Dedifferentiated amniotic fluid mesenchymal stem cell (primary cell): ENCODE measurements around the gene FLOT1.

Experiments used
- DNase-seq: peaks from one replicate; pipeline ENCODE4 v3.0.0-alpha.2; 2016; ENCODE audit errors: extremely low spot score

The FLOT1 gene

DNA sequence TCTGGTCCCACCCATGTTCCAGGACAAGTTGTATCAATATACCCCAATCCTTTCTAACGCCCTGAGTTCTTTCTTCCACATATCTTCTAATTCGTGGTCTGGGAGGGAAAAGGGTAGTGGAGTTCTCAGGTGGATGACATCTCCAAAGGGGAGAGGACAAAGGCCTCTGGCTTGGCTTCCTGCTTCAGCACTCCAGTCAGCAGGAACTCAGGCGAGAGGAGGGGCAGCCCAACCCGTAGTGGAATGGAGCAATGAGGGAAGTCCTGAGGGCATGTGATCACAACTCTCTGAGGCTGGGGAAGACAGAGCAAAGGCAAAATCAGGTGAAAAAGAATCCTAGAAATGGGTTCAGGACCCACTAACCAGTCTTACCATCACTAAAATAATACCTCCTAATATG, 42.1 kb downstream of the FLOT1 start:
- DNase-seq: no peak

DNA sequence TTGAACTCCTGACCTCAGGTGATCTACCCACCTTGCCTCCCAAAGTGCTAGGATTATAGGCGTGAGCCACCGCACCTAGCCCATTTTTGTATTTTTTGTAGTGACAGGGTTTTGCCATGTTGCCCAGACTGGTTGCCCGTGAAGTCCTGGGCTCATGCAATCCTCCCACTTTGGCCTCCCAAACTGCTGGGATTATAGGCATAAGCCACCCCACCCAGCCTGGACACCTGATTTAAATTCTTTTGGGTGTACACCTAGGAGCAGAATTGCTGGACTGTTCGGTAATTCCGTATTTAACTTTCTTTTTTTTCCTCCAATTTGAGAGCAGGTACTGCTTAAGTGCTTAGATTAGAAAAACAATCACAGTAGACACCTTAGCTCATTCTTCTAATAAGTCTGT, 46.1 kb downstream of the FLOT1 start:
- DNase-seq: no peak

DNA sequence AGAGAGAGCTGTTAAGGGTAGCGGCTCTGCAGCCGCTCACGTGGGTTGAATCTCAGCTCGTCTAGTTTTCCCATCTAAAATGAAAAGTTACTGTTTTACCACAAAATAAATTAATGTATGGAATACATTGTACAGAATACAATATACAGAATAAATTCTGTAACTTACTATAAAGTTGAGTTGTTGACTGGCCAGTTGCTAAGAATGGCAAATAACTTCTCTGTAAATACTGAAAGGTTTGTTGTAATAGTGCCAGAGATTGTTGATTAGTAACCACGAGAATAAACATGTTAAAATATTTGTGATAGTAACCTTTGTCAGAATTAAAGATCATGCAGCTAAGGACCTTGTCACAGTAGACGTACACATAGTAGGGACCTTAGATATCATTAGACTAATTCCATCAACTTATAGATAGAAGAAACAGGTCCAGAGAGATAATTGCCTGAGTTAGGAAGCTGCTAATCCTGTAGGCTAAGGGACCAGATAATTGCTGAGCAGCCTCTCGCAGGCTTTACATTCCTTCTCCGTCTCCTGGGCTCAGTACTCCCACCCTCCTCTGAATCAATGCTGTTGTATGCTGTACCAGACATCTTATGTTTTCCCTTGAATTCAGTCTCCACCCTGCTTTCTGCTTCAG, 51.2 kb downstream of the FLOT1 start:
- DNase-seq: no peak

DNA sequence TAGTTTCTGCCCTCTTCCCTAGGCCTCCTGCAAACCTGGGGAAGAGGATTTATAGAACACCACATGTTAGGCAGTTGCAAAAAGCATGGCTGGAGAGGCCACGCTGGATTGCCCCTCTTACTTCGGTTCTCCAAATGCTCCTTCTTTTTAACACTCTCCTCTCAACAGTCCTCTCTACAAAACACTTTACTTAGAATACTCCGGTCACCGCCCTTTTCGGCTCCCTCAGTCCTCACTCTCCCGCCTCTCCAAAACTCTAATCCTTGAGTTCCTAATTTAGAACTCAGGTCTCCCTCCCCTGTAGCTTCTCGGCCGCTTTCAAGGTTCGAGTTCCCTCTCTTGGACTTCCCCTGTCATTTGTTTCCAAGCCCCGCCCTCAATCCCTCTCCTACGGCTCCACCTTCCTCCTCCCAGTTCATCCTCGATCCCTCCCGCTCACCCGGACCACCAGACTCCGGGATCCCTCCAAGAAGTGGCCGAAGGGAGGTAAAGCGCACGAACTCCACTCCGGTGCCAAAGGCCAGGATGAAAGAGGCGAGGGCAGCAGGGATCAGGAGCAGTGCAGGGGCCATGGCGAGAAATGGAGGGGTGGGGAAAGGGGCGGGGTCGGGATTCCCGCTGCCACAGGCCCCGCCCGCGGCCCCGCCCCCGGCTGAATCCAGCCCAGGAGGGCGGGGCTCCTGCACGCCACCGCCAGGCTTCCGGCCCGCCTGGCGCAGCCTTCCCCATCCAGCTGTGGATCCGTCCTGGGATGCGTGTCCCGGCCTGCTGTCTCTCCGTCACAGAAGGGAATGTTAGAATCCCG, 51.9 kb downstream of the FLOT1 start, which contains the start of gene NRM:
Gene NRM, minus strand, starts transcription at position 582 of the 805 bp plus-strand sequence. Its CDS starts 10 bp downstream, at position 572.
- peak; percentile 88 for DNase-seq

DNA sequence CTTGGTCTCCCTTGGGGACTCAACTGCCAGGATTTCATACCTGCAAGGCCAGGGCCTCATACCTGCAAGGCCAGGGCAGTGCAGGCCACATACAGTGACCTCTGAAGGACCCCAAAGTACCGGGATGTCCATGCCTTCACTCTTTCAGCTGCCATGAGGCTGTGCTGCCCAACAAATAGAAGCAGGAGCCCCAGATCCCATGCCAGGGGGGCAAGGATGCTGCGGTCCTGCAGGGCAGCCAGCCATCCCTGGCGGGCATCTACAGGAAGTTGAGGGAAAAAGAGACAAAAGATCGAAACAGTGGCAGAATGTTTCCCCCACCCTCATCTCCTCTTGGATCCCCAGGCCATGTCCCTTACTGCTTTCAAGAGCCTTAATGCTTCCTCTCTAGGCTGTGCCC, 52.5 kb downstream of the FLOT1 start:
- DNase-seq: no peak

DNA sequence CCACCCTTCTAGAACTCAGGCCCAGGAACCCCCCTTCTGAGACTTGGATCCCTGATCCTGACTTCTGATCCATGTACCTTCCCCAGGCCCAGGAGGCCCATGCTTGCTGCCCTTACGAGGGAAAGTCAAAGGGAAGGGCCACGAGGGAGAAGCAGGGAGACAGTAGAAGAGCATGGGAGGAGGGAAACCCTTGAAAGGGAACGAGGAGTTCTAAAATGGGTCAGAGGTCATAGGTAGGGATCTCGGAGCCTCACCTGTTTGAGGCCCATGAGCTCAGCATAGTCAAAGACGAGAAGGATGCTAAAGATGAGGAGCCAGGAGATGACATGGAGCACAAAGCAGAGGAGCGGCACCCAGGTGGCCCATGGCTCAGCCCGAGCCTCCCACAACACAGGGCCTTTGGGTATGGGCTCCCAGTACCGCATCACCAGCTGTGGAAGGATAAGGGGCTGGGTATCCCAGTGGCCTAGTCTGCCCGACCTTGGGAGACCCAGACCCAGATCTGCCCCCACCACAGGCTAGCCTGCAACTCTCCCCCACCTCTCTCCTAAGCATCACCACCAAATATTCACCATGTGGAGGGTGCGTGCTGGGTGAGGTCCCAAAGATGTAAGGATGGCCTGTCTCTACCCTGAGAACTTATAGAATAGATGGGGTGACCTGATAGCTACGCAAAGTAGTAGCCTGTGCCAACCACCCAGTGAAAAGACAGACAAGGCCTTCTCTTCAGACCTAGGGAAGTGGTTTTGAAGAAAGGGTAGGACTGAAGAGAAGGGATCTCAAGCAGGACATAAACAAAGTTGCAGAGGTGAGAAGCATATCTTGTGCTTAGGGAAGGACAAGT, 53.2 kb downstream of the FLOT1 start:
- DNase-seq: no peak

DNA sequence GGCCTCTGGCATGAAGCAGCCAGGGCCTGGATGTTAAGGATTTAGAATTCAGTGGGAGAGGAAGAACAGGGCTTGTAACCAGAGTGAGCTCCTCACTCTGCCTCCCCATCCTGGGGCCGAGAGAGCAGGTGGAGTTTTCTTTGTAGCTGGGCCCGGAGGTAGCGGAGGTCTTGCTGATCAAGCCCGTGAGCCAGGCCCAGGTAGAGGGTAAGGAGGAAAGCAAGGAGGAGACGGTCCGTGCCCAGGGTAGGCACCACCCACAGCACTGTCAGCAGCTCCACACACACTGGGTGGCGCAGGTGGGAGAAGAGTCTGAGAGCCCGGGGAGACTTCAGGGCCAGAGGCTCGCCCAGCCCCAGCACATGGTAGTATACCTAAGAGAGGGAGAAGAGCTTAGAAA, 53.9 kb downstream of the FLOT1 start:
- DNase-seq: no peak

DNA sequence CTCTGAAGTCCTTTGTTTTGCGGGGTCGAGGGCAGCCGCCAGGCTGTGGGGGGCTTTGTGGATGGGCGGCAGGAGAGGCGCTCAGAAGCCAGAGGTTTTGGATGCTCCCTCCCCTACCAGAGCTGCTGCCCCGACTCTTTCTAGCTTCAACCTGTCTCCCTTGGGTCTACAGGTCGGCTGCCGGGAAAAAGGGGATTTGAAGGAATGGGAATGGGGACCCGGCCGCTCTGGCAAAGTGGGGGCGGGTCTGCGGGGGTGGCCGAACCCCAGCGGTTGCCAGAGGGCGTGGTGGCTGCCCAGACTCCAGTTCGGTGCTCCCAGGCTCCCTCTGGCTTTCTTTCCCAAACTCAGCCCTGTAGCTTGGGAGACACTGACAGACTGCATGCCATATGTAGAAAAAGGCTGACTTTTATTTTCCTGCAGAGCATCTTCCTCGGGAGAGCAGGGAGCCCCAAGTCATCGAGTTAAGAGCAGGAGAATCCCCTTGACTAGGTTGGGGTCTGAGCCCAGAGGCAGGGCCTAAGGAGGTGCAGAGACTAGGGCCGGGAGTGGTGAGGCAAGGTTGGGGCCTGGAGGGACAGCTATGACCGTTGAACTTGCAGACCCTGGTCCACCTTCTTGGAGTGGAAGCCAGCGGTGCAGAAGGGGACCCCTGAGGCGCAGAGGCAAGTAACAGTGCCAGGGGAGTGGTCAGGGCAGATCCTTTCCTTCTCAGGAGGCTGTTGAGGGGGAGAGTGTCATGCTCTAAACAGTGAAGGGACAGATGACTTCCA, 54.6 kb downstream of the FLOT1 start:
- no peak for DNase-seq

DNA sequence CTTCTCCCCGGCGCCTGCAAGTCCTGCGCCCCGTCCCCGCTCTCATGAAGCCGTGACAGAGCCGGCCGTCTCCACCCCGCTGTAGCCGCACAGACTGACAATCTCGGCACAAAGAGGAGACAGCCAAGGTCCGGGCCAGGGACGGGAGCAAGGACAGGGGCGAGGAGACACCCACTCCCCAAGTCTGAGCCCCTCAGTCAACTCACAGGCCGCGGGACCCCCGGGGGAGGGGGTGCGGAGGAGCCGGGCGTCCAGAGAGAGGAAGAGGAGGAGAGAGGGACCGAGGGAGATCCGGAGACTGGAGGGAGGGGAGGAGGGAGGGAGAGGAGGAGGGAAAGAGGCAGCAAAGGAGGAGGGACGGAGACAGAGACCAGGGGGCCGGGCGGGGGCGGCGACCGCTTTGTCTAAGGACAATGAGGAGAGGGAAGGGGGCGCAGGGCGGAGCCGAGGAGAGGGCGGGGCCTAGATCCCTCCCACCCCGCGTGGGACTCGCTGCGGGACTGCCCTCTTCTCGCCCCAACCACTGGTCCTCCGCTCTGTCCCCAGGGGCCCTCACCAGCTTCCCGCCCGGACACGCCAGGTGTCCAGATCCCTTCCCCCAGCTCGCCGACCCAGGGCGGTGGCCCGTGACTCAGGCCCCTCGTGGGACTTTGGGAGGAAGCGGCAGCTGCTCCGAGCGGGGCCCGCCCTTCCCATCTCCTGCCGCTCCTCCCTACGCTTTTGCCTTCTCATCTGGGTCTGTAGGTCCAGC, 55.4 kb downstream of the FLOT1 start:
- peak; percentile 92 for DNase-seq

DNA sequence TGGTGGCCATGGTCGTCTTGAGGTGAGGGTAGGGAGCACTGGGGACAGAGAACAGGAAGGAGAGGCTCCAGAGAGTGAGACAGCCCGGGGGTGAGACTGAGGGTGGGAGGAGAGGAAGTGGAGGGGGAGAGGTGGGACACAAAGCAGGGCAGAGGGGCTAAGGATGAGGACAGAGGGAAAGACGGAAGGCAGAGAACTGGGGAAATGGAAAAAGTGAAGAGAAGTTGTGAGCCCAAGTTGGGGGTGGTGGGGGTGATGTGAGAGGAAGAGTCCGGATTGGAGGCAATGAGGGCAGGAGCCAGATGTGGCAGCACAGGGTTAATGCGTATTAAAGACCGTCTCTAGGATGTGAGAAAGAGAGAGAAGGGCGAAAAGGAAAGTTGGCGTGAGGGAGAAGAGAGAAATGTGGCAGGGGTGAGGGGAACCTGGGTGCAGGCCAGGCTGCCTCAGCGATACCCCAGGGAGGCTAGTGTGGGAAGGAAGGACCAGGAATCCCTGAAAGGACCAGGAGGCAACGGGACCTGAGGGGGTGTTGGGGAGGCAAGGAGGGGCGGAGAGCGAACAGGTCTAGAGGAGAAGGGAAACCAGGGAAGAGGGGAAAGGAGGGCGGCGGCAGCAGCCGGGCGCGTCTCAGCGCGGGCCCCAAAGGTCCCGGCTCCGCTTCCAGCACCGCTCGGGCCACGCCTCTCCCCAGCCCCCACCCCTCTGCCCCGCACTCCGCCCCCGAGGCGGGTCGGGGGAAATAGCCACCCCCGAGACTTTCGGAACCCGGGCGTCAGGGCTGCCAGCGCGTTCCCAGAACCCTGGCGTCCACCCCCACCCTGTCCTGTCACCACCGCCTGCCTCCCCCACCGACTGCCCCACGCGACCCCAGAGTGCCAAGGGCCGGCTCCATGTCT, 56.2 kb downstream of the FLOT1 start, which contains the start of gene PPP1R18:
Gene PPP1R18, minus strand, starts transcription at position 637 of the 899 bp plus-strand sequence. Its CDS starts 627 bp downstream, at position 10.
- DNase-seq: no peak

DNA sequence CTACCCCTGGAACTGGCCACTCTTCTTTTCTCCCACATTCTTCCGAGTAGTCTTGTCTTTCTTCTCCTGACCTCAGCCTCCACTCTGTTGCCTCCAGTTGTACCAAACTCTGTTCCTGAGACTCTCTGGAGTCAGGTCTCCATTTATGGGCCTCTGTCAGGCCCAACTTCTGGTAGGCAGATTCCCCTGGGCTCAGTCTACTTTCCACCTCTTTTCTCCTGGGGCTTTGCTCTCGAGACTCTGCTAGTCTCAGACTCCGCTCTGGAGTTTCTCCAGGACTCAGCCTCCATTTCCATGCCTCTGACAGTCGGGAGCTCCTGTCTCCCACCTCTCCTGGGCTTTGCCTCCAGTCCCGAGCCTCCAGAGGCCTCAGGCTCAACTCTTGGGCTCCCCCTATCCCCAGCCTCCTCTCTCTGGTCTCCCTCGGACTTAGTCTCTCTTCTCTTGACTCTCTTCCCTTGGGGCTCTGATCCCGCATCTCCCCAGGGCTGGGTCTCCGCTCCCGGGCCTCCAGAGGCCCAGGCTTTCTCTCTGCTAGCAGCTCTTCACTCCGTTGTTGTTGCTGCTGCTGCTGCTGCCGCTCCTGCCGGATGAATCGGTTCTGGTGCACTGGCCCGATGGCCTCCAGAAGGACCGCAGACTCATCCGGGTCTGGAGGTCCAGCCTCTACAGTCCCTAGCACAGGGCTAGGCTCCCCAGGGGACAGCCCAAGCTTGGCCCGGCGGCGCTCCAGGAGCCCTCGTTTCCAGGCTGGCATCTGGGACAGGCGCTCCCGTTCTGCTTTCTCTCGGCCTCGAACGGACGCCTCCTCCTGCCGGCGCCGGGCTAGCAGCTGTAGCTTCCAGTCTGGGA, 57.1 kb downstream of the FLOT1 start:
- no peak for DNase-seq

DNA sequence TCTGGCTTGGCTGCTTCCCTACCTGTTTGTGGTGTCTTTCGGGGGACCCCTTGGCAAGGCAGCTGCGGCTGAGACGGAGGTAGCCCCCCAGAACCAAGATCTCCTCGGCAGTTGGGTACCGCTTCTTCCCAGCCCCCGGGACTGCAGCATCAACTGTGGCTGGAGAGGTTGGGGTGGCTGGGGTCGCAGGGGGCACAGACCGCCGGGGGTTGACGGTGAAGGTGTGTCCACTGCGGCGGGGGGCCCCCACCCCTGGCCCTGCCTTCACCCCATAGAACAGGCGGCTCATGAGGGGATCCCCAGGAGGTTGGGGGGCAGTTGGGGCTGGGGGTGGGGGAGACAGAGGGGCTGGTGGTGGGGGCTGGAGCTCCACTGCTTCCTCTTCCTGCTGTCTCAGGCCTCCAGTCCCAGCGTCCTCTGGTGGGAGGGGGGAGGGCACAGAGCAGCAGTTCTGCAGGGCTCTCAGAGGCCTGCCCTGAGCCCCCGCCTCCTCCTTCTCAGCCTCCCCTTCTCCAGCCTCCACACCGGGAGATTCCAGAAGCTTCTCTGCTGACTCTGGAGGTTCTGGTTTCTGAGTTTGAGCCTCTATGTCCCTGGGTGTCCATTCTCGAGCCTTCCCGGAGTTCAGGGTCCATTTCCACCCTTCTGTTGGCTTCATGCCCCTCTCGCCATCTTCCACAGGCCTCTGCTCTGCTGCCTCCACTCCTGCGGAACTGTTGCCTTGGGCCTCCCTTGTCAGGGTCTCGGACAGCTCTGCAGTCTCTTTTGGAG, 57.9 kb downstream of the FLOT1 start:
- no peak for DNase-seq

DNA sequence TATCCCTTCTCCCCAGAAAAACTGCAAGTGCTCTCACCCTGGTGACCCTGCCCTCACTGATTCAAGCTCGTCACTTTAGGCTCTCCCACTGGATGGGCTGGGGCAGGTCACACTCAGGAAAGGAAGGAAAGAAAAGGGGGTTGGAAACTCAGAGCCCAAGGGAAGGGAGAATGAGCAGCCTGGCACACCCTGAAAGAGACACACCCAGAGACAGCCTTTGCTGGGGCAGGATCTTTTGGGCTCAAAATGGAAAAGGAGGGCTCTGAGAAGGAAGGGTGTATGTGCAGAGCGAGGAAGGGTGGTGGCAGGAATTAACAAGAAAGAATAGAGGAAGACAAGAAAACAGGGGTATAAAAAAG, 58.5 kb downstream of the FLOT1 start:
- DNase-seq: no peak

DNA sequence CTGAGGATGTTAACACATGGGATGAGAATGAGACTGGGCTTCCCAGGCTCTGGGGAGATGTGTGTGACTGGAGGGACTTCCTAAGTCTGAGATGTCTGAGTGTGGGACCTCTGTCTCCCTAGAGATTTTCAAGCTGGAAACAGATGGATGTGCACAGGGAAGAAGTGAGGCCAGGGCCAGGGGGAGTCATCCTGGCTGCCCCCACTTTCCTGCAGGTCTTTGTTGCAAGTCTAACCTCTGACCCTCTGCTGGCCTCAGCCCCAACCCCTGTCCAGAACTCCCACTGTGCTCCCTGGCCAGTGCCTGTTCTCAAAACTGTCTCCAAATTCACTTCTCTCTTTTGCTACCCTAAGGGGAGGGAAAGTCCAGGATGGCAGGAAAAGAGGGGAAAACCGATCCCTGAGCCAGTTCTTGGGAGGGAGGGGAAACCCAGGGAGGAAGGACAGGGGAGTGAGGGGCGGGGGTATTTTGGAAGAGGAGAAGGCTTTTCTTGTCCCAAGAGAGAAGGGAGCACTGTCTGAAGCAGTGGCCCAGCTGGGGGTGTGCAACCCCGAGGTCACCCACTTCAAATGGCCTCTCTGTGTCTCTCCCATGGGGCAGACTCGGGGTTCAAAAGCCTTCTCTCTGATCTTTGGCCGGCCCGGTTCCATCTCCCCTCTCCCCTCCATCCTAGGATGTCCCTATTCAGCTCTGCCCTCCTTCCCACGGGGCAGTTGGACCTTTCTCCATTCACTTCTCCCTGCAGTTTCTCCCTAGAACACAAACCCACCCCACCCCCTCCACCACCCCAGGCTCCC, 59.1 kb downstream of the FLOT1 start:
- DNase-seq: no peak

DNA sequence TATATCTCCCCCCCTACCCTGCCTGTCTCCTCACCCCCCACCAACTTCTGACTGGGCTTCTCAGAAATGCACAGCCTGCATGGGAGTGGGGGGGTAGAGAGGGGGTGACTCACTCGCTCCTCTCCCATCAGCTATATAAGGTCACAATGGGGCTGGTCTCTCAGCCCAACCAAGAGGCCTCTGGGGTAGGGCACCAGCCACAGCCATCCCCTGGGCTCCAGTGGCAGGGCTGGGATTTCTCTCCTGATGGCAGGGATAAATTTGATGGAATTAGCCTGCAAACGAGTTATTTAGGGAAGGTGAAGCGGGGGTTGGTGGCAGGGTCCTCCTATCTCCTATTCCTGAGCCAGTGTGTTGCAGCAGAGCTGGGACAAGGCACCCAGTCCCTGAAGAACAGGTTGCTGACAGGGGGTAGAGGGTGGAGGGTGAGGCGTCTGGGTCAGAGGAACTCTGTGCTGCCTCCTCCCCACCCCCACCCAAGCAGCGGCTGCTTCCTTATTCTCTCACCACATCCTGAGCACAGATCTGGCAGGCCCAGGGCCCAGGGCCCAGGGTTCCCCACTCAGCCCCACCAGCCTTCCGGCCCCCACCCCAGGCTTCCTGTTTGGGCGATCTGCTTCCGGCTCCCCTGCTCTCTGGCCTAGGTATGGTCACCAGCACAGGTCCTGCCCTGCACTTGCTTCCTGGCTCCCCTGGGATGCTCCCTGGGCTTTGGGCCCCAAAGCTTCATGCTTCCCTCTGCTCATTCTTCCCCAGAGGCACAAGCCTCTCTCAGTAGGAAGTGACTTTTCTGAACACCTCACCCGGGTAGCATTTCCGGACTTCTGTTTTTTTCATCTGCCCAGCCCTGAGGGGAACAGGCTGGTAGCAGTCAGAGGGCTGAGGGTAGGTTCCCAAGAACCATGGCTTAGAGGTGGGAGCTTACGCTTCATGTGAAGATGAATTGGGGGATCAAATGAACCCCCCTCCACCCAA, 60.1 kb downstream of the FLOT1 start:
- DNase-seq: peak; percentile 74

DNA sequence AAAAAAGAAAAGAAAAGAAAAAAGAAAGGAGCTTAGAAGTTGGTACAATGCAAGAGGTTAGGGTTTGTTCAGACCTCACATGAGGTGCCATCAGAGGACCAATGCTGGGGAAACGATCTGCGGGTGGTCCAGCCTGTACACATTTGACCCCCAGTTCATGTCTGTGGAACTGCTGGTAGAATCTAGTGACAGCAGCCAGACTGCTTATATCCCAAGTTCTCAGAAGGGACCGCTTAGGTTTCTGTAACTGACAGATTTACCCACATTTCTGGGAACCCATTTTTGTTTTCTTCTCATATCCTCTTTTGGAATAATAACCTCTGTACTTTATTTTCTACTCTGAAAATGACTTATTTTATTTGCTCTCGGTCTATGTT, 60.7 kb downstream of the FLOT1 start:
- DNase-seq: no peak
